Measurements from ENCODE around the gene UMAD1.

- TF ChIP-seq, protein P1, sequence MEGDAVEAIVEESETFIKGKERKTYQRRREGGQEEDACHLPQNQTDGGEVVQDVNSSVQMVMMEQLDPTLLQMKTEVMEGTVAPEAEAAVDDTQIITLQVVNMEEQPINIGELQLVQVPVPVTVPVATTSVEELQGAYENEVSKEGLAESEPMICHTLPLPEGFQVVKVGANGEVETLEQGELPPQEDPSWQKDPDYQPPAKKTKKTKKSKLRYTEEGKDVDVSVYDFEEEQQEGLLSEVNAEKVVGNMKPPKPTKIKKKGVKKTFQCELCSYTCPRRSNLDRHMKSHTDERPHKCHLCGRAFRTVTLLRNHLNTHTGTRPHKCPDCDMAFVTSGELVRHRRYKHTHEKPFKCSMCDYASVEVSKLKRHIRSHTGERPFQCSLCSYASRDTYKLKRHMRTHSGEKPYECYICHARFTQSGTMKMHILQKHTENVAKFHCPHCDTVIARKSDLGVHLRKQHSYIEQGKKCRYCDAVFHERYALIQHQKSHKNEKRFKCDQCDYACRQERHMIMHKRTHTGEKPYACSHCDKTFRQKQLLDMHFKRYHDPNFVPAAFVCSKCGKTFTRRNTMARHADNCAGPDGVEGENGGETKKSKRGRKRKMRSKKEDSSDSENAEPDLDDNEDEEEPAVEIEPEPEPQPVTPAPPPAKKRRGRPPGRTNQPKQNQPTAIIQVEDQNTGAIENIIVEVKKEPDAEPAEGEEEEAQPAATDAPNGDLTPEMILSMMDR (IDR thresholded peaks at IDR 0.05; ENCODE audit: extremely low read depth in 1 of 2, insufficient read depth in 1 of 2, low read depth in 1 of 2, low read length in 2 of 2) = no peak
- no peak for TF ChIP-seq MAX (IDR thresholded peaks at IDR 0.05; ENCODE audit: insufficient read depth, insufficient read length)
These were observed 279.9 kb downstream of the UMAD1 start for GRCh38 chr7:7920481-7920880.
